ENCODE results near the gene LIPI.

LIPI gene

GRCh38 chr21:14078746-14079375, 131.9 kb downstream of the LIPI start:
- no peak overlapping the region for H3K27ac ChIP-seq (ENCODE audit: insufficient read depth, low read length, poor library complexity, severe bottlenecking)
- H3K36me3 ChIP-seq (ENCODE audit: control insufficient read depth, insufficient read depth, low read length) = no peaks in the 10 kb centered on the region
- no peaks in the 10 kb centered on the region for H3K4me1 ChIP-seq (ENCODE audit: control insufficient read depth, insufficient read depth, low read length, poor library complexity, severe bottlenecking)
- no peak overlapping the region for H3K4me3 ChIP-seq (ENCODE audit: insufficient read depth, low read depth, low read length, poor library complexity, severe bottlenecking)
- H3K9me3 ChIP-seq (ENCODE audit: control insufficient read depth, low read length) = no peaks in the 10 kb centered on the region
- DNase-seq = no peak
- no peaks in the 10 kb centered on the region for H3K27me3 ChIP-seq (replicated peaks; ENCODE audit: control insufficient read depth, insufficient read depth, low read length, poor library complexity, severe bottlenecking)

- H3K4me1 ChIP-seq (ENCODE audit: control insufficient read depth, insufficient read depth, low read length, poor library complexity, severe bottlenecking) = no peaks in the 10 kb centered on the region
- no peak overlapping the region for H3K27ac ChIP-seq (ENCODE audit: insufficient read depth, low read length, poor library complexity, severe bottlenecking)
- no peaks in the 10 kb centered on the region for H3K9me3 ChIP-seq (ENCODE audit: control insufficient read depth, low read length)
- no peaks in the 10 kb centered on the region for H3K27me3 ChIP-seq (replicated peaks; ENCODE audit: control insufficient read depth, insufficient read depth, low read length, poor library complexity, severe bottlenecking)
- no peaks in the 10 kb centered on the region for H3K36me3 ChIP-seq (ENCODE audit: control insufficient read depth, insufficient read depth, low read length)
- DNase-seq = no peak
- no peak overlapping the region for H3K4me3 ChIP-seq (ENCODE audit: insufficient read depth, low read depth, low read length, poor library complexity, severe bottlenecking)
Observed at GRCh38 chr21:14076143-14076806, 134.5 kb downstream of the LIPI start.

- H3K27ac ChIP-seq (ENCODE audit: insufficient read depth, low read length, poor library complexity, severe bottlenecking) = no peak overlapping the region
- H3K4me1 ChIP-seq (ENCODE audit: control insufficient read depth, insufficient read depth, low read length, poor library complexity, severe bottlenecking) = no peaks in the 10 kb centered on the region
- H3K27me3 ChIP-seq (replicated peaks; ENCODE audit: control insufficient read depth, insufficient read depth, low read length, poor library complexity, severe bottlenecking) = no peaks in the 10 kb centered on the region
- H3K9me3 ChIP-seq (ENCODE audit: control insufficient read depth, low read length) = no peaks in the 10 kb centered on the region
- no peak for DNase-seq
- H3K36me3 ChIP-seq (ENCODE audit: control insufficient read depth, insufficient read depth, low read length) = no peaks in the 10 kb centered on the region
- H3K4me3 ChIP-seq (ENCODE audit: insufficient read depth, low read depth, low read length, poor library complexity, severe bottlenecking) = no peak overlapping the region
Observed at GRCh38 chr21:14075346-14076142, 135.2 kb downstream of the LIPI start.

- Histone ChIP-seq H3K9me3 (ENCODE audit: control insufficient read depth, low read length) (no peaks in the 10 kb centered on the region), H3K4me1 (ENCODE audit: control insufficient read depth, insufficient read depth, low read length, poor library complexity, severe bottlenecking) (no peaks in the 10 kb centered on the region), H3K27me3 (replicated peaks; ENCODE audit: control insufficient read depth, insufficient read depth, low read length, poor library complexity, severe bottlenecking) (no peaks in the 10 kb centered on the region), H3K36me3 (ENCODE audit: control insufficient read depth, insufficient read depth, low read length) (no peaks in the 10 kb centered on the region), H3K27ac (ENCODE audit: insufficient read depth, low read length, poor library complexity, severe bottlenecking) (no peak overlapping the region), H3K4me3 (ENCODE audit: insufficient read depth, low read depth, low read length, poor library complexity, severe bottlenecking) (no peak overlapping the region)
- DNase-seq = no peak
Observed at GRCh38 chr21:14074177-14074576, 136.6 kb downstream of the LIPI start.

- Histone ChIP-seq H3K27me3 (replicated peaks; ENCODE audit: control insufficient read depth, insufficient read depth, low read length, poor library complexity, severe bottlenecking) (no peaks in the 10 kb centered on the region), H3K4me1 (ENCODE audit: control insufficient read depth, insufficient read depth, low read length, poor library complexity, severe bottlenecking) (no peaks in the 10 kb centered on the region), H3K36me3 (ENCODE audit: control insufficient read depth, insufficient read depth, low read length) (no peaks in the 10 kb centered on the region), H3K9me3 (ENCODE audit: control insufficient read depth, low read length) (no peaks in the 10 kb centered on the region), H3K27ac (ENCODE audit: insufficient read depth, low read length, poor library complexity, severe bottlenecking) (no peak overlapping the region), H3K4me3 (ENCODE audit: insufficient read depth, low read depth, low read length, poor library complexity, severe bottlenecking) (no peak overlapping the region)
- DNase-seq = no peak
Observed at GRCh38 chr21:14073615-14074014, 137.1 kb downstream of the LIPI start.

GRCh38 chr21:14072761-14073535, 137.8 kb downstream of the LIPI start:
- Histone ChIP-seq H3K9me3 (ENCODE audit: control insufficient read depth, low read length) (no peaks in the 10 kb centered on the region), H3K4me3 (ENCODE audit: insufficient read depth, low read depth, low read length, poor library complexity, severe bottlenecking) (no peak overlapping the region), H3K36me3 (ENCODE audit: control insufficient read depth, insufficient read depth, low read length) (no peaks in the 10 kb centered on the region), H3K4me1 (ENCODE audit: control insufficient read depth, insufficient read depth, low read length, poor library complexity, severe bottlenecking) (no peaks in the 10 kb centered on the region), H3K27ac (ENCODE audit: insufficient read depth, low read length, poor library complexity, severe bottlenecking) (no peak overlapping the region), H3K27me3 (replicated peaks; ENCODE audit: control insufficient read depth, insufficient read depth, low read length, poor library complexity, severe bottlenecking) (no peaks in the 10 kb centered on the region)
- no peak for DNase-seq

- DNase-seq = no peak
Observed at GRCh38 chr21:14071902-14072734, 138.6 kb downstream of the LIPI start.

GRCh38 chr21:14070968-14071367, 139.8 kb downstream of the LIPI start:
- Histone ChIP-seq H3K36me3 (ENCODE audit: control insufficient read depth, insufficient read depth, low read length) (no peaks in the 10 kb centered on the region), H3K27ac (ENCODE audit: insufficient read depth, low read length, poor library complexity, severe bottlenecking) (no peak overlapping the region), H3K4me3 (ENCODE audit: insufficient read depth, low read depth, low read length, poor library complexity, severe bottlenecking) (no peak overlapping the region), H3K27me3 (replicated peaks; ENCODE audit: control insufficient read depth, insufficient read depth, low read length, poor library complexity, severe bottlenecking) (no peaks in the 10 kb centered on the region), H3K9me3 (ENCODE audit: control insufficient read depth, low read length) (no peaks in the 10 kb centered on the region), H3K4me1 (ENCODE audit: control insufficient read depth, insufficient read depth, low read length, poor library complexity, severe bottlenecking) (no peaks in the 10 kb centered on the region)
- no peak for DNase-seq

More at GRCh38 chr21:14071902-14072734, 138.6 kb downstream of the LIPI start:
- Histone ChIP-seq H3K36me3 (ENCODE audit: control insufficient read depth, insufficient read depth, low read length) (no peaks in the 10 kb centered on the region), H3K27me3 (replicated peaks; ENCODE audit: control insufficient read depth, insufficient read depth, low read length, poor library complexity, severe bottlenecking) (no peaks in the 10 kb centered on the region), H3K27ac (ENCODE audit: insufficient read depth, low read length, poor library complexity, severe bottlenecking) (no peak overlapping the region), H3K4me1 (ENCODE audit: control insufficient read depth, insufficient read depth, low read length, poor library complexity, severe bottlenecking) (no peaks in the 10 kb centered on the region), H3K4me3 (ENCODE audit: insufficient read depth, low read depth, low read length, poor library complexity, severe bottlenecking) (no peak overlapping the region), H3K9me3 (ENCODE audit: control insufficient read depth, low read length) (no peaks in the 10 kb centered on the region)
